Endometrium (tissue), 2 donors: ENCODE data around the gene CYP4A11.
"Not testable (repeated sequence)": the region's sequence is repeated elsewhere in the genome, so short reads cannot be mapped to it uniquely, and the experiment has no call there.

Experiments used
- FAIRE-seq: peaks from 2 replicates; lab custom pipeline; 2012; peaks lifted over from hg19 to GRCh38; lab: Jason Lieb, UNC
- donor health status: control.
- donor health status: control.

Gene CYP4A11

GRCh38 chr1:46910790-46911189, 30.5 kb downstream of the CYP4A11 start:
- FAIRE-seq: no peak

GRCh38 chr1:46903481-46903880, 37.8 kb downstream of the CYP4A11 start:
- FAIRE-seq: no peak

GRCh38 chr1:46900401-46900800, 40.9 kb downstream of the CYP4A11 start:
- FAIRE-seq: no peak

GRCh38 chr1:46881656-46882055, 59.6 kb downstream of the CYP4A11 start:
- not testable (repeated sequence) for FAIRE-seq
